HG03432 (cell line): ENCODE measurements around the gene BTBD3.
A peak's percentile ranks its signal among the peaks of the same experiment; 100 is the strongest.

Source experiments
- ATAC-seq: cut with Tn5 transposase; IDR thresholded peaks from one replicate; pipeline ENCODE4 v1.9.1; 2021; ENCODE audit warnings: mild to moderate bottlenecking, moderate library complexity; ENCODE audit not compliant: unreplicated experiment

Gene BTBD3

GRCh38 chr20:11917663-11918062 is at the start of gene BTBD3:
Gene BTBD3 (plus strand): TSS chr20:11917893. CDS start chr20:11918276, 383 bp downstream.
- ATAC-seq = peak; percentile 90

- ATAC-seq = no peak
Observed at GRCh38 chr20:11869641-11870040, 48.1 kb upstream of the BTBD3 start.

GRCh38 chr20:11870411-11870810 is 47.3 kb upstream of the BTBD3 start:
- no peak for ATAC-seq

GRCh38 chr20:11876555-11876954 is 41.1 kb upstream of the BTBD3 start:
- ATAC-seq = no peak

GRCh38 chr20:11880680-11881079 is 37.0 kb upstream of the BTBD3 start:
- ATAC-seq = no peak

GRCh38 chr20:11881449-11881848 is 36.2 kb upstream of the BTBD3 start:
- no peak for ATAC-seq

- ATAC-seq = no peak
Observed at GRCh38 chr20:11882651-11883050, 35.0 kb upstream of the BTBD3 start.

- no peak for ATAC-seq
Observed at GRCh38 chr20:11888648-11889047, 29.0 kb upstream of the BTBD3 start.

GRCh38 chr20:11890331-11891076 is 27.2 kb upstream of the BTBD3 start:
- peak; percentile 76 for ATAC-seq

- ATAC-seq = peak; percentile 42
Observed at GRCh38 chr20:11891077-11891775, 26.5 kb upstream of the BTBD3 start.

- peak; percentile 53 for ATAC-seq
Observed at GRCh38 chr20:11891776-11892545, 25.7 kb upstream of the BTBD3 start.

GRCh38 chr20:11894062-11894461 is 23.6 kb upstream of the BTBD3 start:
- ATAC-seq = no peak

- ATAC-seq = no peak
Observed at GRCh38 chr20:11895861-11896387, 21.8 kb upstream of the BTBD3 start.

GRCh38 chr20:11901127-11901526 is 16.6 kb upstream of the BTBD3 start:
- no peak for ATAC-seq

- ATAC-seq = no peak
Observed at GRCh38 chr20:11902285-11902697, 15.4 kb upstream of the BTBD3 start.

GRCh38 chr20:11905460-11906179 is 12.1 kb upstream of the BTBD3 start:
- ATAC-seq = no peak

GRCh38 chr20:11906626-11907480 is 10.8 kb upstream of the BTBD3 start:
- ATAC-seq = no peak

GRCh38 chr20:11907621-11908020 is 10.1 kb upstream of the BTBD3 start:
- ATAC-seq = no peak

GRCh38 chr20:11912013-11912658 is 5.6 kb upstream of the BTBD3 start:
- ATAC-seq = peak; percentile 61
